ENCODE data around the gene SHB.

Gene SHB

DNA sequence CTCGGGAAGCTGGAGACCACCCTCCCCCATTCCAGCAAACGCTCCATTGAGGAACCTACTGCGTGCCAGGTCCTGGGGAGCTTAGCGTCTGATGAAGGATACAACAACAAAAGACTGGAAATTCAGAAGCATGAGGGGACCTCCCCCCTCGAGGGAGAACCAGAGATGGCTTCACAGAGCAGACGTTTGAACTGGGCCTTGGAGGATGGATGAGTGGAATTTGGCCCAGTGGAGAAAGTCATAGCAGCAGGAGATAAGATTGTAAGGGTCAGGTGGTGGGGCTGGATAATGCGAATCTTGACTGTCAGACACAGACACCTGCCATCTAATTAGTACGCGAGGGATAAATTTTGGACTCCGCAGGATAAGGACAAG lies 163.9 kb downstream of the SHB start:
- DNase-seq (ENCODE audit: low spot score) = no peak
- TF ChIP-seq, protein P1, sequence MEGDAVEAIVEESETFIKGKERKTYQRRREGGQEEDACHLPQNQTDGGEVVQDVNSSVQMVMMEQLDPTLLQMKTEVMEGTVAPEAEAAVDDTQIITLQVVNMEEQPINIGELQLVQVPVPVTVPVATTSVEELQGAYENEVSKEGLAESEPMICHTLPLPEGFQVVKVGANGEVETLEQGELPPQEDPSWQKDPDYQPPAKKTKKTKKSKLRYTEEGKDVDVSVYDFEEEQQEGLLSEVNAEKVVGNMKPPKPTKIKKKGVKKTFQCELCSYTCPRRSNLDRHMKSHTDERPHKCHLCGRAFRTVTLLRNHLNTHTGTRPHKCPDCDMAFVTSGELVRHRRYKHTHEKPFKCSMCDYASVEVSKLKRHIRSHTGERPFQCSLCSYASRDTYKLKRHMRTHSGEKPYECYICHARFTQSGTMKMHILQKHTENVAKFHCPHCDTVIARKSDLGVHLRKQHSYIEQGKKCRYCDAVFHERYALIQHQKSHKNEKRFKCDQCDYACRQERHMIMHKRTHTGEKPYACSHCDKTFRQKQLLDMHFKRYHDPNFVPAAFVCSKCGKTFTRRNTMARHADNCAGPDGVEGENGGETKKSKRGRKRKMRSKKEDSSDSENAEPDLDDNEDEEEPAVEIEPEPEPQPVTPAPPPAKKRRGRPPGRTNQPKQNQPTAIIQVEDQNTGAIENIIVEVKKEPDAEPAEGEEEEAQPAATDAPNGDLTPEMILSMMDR (IDR thresholded peaks at IDR 0.05; ENCODE audit: extremely low read depth, missing control alignments) = no peak

DNA sequence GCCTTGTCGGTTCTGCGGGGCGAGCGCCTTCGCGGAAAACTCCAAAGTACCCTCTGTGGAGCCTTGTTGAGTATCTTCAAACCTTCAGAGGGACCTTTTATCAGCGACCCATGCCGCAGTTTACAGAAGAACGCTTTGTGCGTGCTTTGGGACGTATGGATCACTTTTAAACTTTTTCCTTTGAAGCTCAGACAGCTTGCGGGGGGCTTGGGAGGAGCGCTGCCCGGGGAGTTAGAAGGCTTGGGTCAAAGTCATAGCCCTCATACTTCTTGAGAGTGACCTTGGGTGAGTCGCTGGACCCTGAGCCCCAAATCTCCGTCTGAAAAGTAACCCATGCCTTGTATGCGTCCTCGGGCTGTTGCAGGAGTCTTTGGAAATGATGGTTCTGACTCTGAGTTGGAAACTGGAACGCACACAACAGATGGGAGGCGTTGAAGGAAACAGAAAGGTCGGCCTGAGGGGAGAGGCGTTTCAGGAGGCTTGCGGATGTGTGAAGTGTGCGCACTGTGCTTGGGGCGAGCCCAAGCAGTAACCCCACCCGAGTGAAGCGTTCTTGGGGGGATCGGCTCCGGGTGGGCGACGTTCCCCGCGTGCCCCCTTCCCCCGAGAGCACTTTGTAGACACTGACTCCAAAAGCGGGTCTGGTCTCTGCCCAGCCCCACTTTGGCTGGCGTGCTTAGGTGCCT lies 164.4 kb downstream of the SHB start:
- TF ChIP-seq, protein P1 (IDR thresholded peaks at IDR 0.05; ENCODE audit: extremely low read depth, missing control alignments) = no peak
- DNase-seq (ENCODE audit: low spot score) = peak; percentile 25

DNA sequence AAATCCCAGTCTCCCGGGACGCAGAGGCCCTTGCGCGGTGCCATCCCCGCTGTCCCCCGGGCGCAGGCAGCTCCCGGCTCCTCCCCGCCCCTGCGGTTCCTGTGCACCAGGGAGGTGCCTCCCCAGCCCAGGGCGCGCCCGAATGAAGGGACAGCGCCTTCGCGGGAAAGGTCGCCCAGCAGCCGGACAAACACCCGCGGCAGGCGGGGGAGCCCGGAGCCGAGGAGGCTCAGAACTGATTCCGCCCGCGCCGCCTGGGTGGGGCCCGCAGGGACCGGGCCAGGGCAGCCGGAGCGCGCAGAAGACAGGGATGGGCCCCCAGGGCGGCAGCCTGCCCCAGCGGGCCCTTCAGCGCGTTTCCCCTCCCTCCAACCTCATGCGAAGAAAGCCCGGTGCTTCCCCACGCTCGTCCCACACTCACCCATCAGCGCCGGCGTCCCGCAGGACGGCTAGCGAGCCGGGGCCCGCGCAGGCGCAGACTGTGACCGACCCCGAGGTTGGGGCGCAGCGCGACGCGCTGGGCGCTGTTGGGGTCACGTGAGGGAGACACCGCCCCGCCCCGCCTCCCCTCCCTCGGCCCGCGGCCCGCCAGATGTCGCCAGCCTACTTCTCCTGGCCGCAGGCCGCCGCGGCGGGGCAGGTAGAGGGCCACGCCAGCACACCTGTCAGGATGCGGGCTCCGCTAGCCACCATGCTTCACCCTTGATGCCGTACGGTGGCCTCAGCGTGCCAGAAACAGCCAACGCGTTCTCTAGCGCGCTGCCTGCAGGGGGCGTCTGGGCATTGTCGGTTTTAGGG lies 165.2 kb downstream of the SHB start, which contains the start of gene SLC25A51:
Gene SLC25A51 (minus strand): TSS at position 481 of the 798 bp plus-strand sequence. CDS start 15,577 bp downstream, outside the sequence.
- DNase-seq (ENCODE audit: low spot score) = peak; percentile 99
- TF ChIP-seq, protein P1 (IDR thresholded peaks at IDR 0.05; ENCODE audit: extremely low read depth, missing control alignments) = peak; percentile 97

DNA sequence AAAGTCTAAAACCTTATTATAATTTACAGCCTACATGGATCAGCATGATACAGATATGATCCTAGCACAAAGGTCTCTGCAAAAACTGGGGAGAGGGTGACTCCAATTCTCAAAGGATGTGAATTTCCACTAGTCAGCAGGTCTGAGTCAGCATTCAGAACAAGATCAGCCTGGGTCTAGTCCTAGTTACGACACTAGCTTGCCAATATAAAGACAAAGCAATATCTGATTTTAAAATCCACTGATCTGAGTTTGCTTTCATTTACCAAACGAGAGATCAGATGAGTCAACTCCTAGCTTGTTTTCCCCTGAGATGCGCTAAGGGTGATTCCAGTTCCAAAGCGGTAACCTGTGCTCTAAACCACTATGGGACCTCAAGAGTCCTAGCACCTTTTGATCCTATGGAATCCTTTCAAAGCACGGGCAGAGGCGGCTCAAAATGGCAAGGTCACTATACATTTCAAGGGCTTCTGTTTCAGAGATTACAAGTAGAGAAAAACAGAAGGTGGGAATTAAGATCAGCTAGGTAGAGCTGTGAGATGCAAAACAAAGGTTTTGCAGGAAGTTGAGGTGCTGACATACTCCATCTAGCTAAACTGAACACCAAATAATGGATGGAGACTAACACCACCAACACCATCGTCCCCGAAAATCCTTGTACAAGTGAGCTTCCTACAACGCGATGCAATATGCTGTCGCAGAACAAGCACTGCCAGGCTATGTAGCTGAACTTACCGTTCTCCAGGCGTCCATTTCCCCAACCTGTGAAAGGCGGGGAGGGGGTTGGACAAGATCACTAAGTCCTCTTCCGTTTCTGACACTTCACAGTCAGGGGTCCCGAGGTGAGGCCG lies 166.0 kb downstream of the SHB start:
- TF ChIP-seq, protein P1 (IDR thresholded peaks at IDR 0.05; ENCODE audit: extremely low read depth, missing control alignments) = no peak
- DNase-seq (ENCODE audit: low spot score) = peak; percentile 26

DNA sequence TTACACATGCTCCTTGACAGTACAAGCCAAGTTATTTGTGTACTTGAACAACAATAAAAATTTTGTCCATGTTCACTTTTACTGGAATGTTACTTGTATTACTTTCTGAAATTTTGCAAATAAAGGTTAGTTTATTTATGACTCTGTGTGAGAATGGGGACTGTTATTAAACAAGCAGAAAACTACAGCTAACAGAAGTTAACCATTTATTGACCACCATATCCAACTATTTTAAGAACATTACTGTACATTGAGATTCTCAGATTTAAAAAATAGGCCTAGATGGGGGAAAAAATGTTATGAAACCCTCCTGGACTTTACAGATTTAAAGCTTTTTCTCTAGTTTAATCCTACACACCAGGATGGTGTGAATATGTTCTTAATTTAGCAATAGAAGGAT lies 166.9 kb downstream of the SHB start:
- TF ChIP-seq, protein P1 (IDR thresholded peaks at IDR 0.05; ENCODE audit: extremely low read depth, missing control alignments) = no peak
- DNase-seq (ENCODE audit: low spot score) = no peak

DNA sequence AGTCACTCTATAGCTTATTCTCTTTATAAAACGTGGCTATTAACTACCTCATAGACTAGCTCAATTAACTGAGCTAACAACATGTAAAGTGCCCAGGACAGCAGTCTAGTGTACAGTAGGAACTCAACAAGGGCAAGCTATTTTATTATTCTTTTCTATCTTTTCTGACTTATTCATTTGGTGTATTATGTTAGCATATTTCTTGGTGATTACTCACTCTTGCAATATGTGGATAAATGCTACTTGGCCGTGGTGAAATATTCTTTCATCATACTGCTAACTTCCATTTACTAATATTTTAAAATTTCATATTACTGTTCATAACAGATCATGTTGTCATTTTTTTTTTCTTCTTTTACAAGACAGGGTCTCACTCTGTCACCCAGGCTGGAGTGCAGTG lies 170.0 kb downstream of the SHB start:
- DNase-seq (ENCODE audit: low spot score) = no peak
- TF ChIP-seq, protein P1 (IDR thresholded peaks at IDR 0.05; ENCODE audit: extremely low read depth, missing control alignments) = no peak
